ENCODE data around the gene SIL1.

- TF ChIP-seq SP1 (IDR thresholded peaks at IDR 0.05) (no peak), CTBP1 (IDR thresholded peaks at IDR 0.05; ENCODE audit: borderline replicate concordance) (no peak), L3MBTL2 (conservative IDR thresholded peaks at IDR 0.05) (no peak), ZNF384 (IDR thresholded peaks at IDR 0.05) (no peak), ELF4 (IDR thresholded peaks at IDR 0.05) (no peak), FOXM1 (IDR thresholded peaks at IDR 0.05; ENCODE audit: borderline replicate concordance) (no peak)
- TF ChIP-seq, protein P1, sequence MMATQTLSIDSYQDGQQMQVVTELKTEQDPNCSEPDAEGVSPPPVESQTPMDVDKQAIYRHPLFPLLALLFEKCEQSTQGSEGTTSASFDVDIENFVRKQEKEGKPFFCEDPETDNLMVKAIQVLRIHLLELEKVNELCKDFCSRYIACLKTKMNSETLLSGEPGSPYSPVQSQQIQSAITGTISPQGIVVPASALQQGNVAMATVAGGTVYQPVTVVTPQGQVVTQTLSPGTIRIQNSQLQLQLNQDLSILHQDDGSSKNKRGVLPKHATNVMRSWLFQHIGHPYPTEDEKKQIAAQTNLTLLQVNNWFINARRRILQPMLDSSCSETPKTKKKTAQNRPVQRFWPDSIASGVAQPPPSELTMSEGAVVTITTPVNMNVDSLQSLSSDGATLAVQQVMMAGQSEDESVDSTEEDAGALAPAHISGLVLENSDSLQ (IDR thresholded peaks at IDR 0.05) = no peak
Observed at GRCh38 chr5:138981131-138981530, 217.0 kb downstream of the SIL1 start.

Data from HEK293T (cell line).